NCI-H2196 (cell line): ENCODE results near the gene CSNK1G1.
"Not testable (repeated sequence)": the region's sequence is repeated elsewhere in the genome, so short reads cannot be mapped to it uniquely, and the experiment has no call there.

Experiments used
- DNase-seq: peaks from one replicate; lab custom pipeline; 2025; ENCODE audit not compliant: unreplicated experiment; lab: John Stamatoyannopoulos, UW

Gene CSNK1G1

GRCh38 chr15:64355944-64356709 is at the start of gene CSNK1G1:
CSNK1G1 (minus strand) TSS chr15:64356173; CDS start chr15:64300499, 55,674 bp downstream.
- peak; percentile 84 for DNase-seq

GRCh38 chr15:64400583-64400982 is 44.6 kb upstream of the CSNK1G1 start:
- DNase-seq = no peak

GRCh38 chr15:64398575-64398974 is 42.6 kb upstream of the CSNK1G1 start:
- DNase-seq = no peak

GRCh38 chr15:64396789-64397188 is 40.8 kb upstream of the CSNK1G1 start:
- DNase-seq = no peak

GRCh38 chr15:64392471-64392870 is 36.5 kb upstream of the CSNK1G1 start:
- DNase-seq = not testable (repeated sequence)

GRCh38 chr15:64389036-64389435 is 33.1 kb upstream of the CSNK1G1 start:
- no peak for DNase-seq

GRCh38 chr15:64387562-64388168 is 31.7 kb upstream of the CSNK1G1 start, which contains the start of gene TRIP4:
TRIP4 (plus strand) TSS chr15:64387836; CDS start chr15:64387864, 28 bp downstream.
- DNase-seq = peak; percentile 83

GRCh38 chr15:64386291-64386690 is 30.3 kb upstream of the CSNK1G1 start:
- no peak for DNase-seq

GRCh38 chr15:64383760-64384159 is 27.8 kb upstream of the CSNK1G1 start:
- DNase-seq = no peak

GRCh38 chr15:64381000-64381751 is 25.2 kb upstream of the CSNK1G1 start, which contains the start of gene PCLAF:
PCLAF (minus strand) TSS chr15:64381441; CDS start chr15:64381371, 70 bp downstream.
- peak; percentile 88 for DNase-seq

GRCh38 chr15:64380130-64380870 is 24.3 kb upstream of the CSNK1G1 start:
- DNase-seq = not testable (repeated sequence)

- DNase-seq = no peak
Measured at GRCh38 chr15:64379216-64379960, 23.4 kb upstream of the CSNK1G1 start.

GRCh38 chr15:64373360-64373759 is 17.4 kb upstream of the CSNK1G1 start:
- DNase-seq = no peak

- not testable (repeated sequence) for DNase-seq
Measured at GRCh38 chr15:64371383-64371782, 15.4 kb upstream of the CSNK1G1 start.

GRCh38 chr15:64369078-64369607 is 13.2 kb upstream of the CSNK1G1 start:
- DNase-seq = no peak

GRCh38 chr15:64361259-64361658 is 5.3 kb upstream of the CSNK1G1 start:
- no peak for DNase-seq

- no peak for DNase-seq
Measured at GRCh38 chr15:64356710-64357040, 702 bp upstream of the CSNK1G1 start.

- DNase-seq = no peak
Measured at GRCh38 chr15:64355348-64355943, 527 bp downstream of the CSNK1G1 start.

GRCh38 chr15:64354688-64355344 is 1.2 kb downstream of the CSNK1G1 start:
- DNase-seq = no peak
